DLD1 (cell line): ENCODE results near the gene LAIR1.
"Not testable (repeated sequence)": the region's sequence is repeated elsewhere in the genome, so short reads cannot be mapped to it uniquely, and the experiment has no call there.

Source experiments
- in situ Hi-C: cut with HindIII; loops from 2 replicates; pipeline ENCODE4 v1.10.0; 2017; ENCODE audit warnings: low sequenced_read_pairs

LAIR1 gene, protein sequence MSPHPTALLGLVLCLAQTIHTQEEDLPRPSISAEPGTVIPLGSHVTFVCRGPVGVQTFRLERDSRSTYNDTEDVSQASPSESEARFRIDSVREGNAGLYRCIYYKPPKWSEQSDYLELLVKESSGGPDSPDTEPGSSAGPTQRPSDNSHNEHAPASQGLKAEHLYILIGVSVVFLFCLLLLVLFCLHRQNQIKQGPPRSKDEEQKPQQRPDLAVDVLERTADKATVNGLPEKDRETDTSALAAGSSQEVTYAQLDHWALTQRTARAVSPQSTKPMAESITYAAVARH

DNA sequence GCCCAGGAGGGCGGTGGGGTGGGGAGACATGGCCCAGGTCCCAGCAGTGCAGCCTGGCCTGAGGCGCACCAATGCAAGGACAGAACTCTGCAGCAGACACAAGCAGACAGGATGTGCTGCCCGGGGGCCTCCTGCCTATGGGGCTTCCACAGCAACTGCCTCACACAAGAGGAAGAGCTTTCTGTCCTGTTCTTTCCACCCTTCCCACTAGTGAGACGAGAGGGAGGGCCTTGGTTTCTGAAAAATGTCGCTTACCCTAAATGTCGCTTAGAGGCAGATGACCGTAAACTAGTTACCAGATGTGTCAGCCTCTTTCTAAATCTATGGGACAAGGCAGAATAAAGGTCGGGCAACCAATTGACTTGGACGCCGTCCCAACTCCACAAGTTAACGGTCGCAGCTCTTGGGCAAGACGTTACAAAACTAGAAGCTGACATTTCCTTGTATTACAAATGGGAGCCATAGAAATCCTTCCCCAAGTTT is at the start of gene LAIR1:
LAIR1 (minus strand) TSS at position 157 of the 483 bp plus-strand sequence; CDS start at position 30, 127 bp downstream.
- in situ Hi-C loops: no loop called here

DNA sequence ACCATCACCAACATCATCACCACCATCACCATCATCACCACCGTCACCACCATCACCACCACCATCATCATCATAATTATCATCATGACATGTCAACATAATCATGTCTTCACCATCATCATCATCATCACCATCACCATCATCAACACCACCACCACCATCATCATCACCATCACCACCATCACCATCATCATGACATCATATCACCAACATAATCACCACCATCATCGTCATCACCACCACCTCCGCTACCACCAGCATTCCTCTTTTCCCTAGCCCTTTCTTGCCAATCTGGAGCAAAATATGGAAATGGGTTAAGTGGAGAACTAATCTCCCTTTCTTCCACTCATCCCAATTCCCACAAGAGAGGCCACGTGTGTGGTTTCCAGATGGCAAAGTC is 49.4 kb upstream of the LAIR1 start:
- in situ Hi-C loops: no loop called here

DNA sequence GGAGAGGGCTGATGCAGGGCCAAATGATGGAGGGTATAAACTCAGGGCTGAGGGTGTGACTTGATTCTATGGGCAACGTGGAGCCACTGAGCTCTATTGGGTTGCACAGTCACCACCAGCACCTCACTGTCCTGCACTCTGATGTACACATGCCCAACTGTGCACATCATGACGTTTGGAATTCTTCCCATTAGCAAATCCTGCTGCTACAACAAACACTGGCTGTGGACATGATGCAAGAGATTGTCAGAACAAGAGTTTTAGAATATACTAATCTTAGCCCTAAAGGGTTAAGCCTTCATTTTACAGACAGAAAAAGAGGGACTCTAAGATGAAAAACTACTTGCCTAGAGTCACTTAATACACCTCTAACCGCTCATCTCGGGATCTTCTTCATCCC is 48.1 kb upstream of the LAIR1 start:
- in situ Hi-C loops: no loop called here

DNA sequence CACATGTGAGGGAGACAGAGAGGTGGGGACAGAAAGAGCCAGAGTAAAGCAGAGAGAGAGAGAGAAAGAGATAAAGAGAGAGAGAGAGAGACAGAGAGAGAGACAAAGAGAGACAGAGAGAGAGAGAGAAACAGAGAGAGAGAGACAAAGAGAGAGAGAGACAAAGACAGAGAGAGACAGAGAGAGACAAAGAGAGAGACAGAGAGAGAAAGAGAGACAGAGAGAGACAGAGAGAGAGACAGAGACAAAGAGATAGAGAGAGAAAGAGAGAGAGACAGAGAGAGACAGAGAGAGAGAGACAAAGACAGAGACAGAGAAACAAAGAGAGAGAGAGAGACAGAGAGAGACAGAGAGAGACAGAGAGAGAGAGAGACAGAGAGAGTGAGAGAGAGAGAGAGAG is 46.3 kb upstream of the LAIR1 start:
- in situ Hi-C loops: no loop called here

DNA sequence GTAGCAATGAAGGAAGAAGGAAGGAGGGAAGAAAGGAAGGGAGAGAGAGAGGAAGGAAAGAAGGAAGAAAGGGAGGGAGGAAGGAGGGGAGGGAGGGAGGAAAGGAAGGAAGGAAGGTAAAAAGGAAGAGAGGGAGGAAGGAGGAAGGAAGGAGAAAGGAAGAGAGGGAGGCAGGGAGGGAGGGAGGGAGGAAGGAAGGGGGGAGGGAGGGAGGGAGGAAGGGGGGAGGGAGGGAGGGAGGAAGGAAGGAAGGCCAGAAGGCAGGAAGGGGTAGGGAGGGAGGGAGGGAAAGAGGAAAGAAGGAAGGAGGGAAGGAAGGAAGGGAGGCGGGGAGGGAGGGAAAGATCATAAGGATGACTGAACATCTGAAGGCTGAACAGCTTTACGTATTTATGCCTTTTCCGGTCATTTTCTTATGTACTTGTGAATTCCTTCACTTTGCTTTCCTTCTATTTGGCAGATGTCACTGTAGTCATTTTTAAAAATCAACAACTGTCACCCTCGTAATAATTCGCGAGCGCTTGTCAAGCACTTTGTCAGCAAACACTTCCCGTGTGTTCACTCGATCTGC is 43.8 kb upstream of the LAIR1 start:
- in situ Hi-C loops: no loop called here

DNA sequence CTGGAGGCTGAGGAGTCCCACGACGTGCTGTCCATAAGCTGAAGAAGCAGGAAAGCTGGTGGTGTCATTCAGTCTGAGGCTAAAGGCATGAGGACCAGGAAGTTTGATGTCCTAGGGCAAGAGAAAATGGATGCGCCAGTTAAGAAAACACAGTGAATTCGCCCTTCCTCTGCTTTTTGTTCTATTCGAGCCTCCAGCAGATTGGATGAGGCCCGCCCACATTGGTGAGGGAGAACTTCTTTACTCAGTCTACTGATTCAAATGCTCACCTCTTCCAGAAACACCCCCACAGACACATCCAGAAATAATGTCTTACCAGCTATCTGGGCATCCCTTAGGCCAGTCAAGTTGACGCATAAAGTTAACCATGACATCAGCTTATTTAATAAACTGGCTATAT is 43.0 kb upstream of the LAIR1 start:
- in situ Hi-C loops: no loop called here

DNA sequence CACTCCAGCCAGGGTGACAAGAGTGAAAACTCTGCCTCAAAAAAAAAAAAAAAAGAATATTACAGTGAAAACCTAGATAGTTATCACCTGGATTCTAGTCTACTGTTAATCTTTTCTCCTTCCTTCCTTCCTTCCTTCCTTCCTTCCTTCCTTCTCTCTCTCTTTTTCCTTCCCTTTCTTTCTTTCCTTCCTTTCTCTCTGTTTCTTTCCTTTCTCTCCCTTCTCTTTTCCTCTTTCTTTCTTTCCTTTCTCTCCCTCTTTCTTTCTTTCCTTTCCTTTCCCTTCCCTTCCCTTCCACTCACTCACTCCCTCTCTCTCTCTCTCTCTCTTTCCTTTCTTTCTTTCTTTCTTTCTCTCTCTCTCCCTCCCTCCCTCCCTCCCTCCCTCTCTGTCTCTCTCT is 40.9 kb upstream of the LAIR1 start:
- in situ Hi-C loops: no loop called here

DNA sequence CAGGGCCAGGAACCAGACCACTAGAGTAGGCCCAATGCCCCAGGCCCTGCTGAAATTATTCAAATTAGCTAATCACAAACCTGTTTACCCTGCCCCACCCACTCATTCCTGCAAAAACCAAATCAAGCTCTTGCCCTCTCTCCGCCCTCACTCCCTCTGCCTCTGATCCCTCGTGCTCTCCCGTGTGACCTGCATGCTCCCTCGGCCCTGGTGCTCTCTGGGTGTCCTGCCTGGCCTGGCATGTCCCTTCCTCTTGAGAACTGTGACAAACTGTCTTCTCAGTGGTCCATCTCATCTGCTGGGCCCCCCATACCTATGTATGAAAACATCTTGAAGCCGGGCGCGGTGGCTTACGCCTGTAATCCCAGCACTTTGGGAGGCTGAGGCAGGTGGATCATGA is 38.3 kb upstream of the LAIR1 start:
- in situ Hi-C loops: no loop called here

DNA sequence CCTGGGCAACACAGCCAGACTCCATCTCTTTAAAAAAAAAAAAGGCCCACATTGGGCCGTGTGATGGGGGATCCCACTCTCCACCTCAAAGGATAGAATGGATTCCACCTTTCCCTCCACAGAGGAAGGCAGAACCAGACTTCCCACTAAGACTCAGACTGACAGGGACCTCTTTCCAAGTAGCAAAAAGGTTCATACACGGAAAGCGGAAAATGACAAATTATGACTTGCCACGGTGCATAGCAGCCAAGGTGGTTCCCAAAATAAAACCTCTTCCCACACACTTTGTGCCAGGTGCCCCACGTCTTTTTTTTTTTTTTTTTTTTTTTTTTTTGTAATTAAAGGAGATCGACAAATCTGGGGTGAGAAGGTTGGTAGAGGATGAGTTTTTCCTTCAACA is 36.2 kb upstream of the LAIR1 start:
- in situ Hi-C loops: no loop called here

DNA sequence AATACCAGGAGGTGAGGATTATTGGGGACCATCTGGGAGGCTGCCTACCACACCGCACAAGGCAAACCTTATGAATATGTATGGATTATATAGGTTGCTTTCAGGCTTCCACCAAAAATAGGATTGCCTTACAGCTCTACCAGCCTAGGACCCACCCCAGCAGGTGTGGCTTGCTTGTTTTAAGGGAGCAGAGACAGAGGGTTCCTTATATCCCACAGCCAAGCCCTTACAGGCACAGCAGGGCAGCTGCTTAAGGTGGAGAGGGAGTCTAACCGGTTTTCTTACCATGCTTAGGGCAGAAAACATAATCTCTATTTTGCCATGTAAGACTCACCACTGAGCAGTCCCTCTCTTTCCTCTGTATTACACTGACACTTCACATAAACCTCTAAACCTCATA is 34.5 kb upstream of the LAIR1 start:
- in situ Hi-C loops: no loop called here

DNA sequence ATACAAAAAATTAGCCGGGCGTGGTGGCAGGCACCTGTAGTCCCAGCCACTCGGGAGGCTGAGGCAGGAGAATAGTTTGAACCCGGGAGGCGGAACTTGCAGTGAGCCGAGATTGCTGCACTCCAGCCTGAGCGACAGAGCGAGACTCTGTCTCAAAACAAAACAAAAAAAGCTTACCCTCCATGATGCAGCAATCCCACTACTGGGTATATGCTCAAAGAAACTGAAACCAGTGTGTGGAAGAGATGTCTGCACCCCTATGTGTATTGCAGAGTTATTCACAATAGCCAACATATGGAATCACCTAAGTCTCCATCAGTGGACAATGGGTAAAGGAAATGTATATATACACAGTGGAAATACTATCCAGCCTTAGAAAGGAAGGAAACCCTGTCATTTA is 31.0 kb upstream of the LAIR1 start:
- in situ Hi-C loops: no loop called here

DNA sequence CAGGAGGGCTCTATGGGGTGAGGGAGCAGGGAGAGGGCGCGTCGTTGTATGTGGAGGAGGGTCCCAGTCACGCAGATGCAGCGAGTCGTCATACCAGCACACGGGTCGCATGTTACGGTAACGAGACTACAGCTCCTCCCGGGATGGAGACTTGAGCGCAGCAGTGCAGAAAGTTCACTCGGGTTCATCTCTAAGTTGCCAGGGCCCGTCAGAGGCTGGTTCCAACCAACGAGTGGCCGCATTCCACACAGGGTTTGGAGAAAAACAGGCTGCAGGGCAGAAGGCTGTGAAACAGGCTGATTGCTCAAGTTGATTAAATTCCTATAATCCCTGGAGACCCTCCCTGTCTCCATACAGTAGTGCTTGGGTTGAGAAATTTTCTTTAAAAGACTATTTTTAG is 28.6 kb upstream of the LAIR1 start:
- in situ Hi-C loops: no loop called here

DNA sequence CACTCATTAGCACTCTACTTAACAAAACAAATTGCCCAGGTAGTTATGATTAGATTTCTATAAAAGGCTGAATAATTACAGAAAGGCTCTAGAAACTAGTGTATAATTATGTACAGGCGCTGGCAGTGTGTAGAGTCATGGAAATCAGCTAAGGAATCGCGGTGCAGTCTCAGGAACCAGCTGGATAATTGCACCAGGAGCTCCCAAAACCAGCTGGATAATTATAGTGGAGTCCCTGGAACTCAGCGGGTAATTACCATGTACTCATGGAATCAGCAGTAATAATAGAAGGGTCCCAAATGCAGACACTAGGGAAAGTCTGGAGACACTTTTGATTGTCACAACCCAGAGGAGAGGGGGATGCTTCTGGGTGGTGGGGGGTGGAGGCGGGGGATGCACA is 27.4 kb upstream of the LAIR1 start:
- in situ Hi-C loops: no loop called here

DNA sequence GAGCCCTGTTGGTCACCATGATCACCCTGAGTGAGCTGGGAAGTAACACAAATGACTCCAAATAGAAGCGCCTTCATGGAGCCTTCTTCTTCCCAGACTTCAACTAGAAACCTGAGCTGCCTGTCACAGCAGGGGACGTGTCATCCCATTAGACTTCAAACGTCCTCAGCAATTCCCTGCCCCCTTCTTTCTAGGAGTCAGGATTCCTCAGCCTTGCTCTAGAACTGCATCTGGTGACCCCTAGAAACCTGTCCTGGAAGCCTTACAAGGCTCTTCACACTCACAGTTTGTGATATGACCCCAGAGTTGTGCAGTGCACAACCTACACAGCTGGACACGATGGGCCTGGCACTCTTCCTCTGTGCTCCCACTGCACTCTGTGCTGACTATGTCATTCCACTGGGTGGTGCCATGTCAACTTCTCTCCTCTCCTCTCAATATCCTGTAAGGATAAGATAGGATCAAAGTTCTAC is 26.9 kb upstream of the LAIR1 start:
- in situ Hi-C loops: no loop called here

DNA sequence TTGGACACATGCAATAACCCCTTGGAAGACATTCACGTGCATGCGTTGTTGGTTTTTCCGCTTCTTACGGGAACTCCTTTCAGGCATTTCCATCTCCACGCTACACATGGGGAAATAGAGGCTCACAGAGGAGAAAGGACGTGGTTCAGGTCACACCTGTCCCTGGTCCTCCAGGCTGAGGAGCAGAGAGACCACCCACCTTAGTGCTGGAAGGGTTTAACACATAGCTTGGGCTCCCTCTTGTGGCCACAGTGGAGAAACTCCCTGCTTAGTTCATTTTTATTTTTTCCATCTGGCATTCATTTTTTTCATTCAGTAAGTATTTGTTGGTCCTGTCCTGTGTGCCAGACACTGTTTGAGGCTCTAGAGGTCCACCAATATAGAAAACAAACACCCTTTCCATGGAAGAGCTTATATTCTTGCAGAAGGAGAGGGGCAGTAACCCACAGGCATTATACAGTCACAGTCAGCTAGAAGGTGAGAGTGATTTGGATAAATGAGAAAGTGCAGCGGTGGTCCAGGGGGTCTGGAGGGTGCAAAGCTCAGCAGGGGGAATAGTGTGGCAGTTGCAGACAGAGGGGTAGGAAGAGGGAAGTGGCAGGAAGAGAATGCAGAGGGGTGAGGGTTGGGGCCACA is 26.3 kb upstream of the LAIR1 start:
- in situ Hi-C loops: no loop called here

DNA sequence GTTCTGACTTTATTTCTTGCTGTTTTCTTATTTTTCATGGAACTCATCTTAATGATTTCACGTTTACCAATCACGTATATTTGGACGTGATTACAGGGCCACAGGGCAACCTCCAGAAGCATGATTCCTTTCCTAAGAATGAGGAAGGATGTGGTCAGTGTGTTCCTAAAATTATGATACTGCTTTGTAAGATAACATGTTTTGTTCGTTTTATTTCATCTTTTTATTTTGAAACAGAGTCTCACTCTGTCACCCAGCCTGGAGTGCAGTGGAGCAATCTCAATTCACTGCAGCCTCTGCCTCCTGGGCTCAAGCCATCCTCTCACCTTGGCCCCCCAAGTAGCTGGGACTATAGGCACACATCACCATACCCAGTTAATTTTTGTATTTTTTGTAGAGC is 24.8 kb upstream of the LAIR1 start:
- in situ Hi-C loops: no loop called here

DNA sequence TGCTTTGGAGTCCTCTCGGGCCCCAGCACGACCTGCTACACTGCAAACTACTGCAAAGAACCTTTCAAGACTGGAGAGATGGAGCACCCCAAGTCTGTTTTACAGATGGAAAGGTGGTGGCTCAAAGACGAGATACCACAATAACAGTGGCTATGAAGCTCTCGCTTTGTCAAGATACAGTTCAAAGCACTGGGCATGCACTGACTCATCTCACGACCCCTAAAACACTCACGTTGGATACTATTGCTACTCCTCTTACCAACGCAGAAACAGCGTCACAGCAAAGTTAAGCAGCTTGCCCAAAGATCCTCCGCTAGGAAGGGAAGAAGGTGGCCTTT is 24.0 kb upstream of the LAIR1 start:
- in situ Hi-C loops: no loop called here

DNA sequence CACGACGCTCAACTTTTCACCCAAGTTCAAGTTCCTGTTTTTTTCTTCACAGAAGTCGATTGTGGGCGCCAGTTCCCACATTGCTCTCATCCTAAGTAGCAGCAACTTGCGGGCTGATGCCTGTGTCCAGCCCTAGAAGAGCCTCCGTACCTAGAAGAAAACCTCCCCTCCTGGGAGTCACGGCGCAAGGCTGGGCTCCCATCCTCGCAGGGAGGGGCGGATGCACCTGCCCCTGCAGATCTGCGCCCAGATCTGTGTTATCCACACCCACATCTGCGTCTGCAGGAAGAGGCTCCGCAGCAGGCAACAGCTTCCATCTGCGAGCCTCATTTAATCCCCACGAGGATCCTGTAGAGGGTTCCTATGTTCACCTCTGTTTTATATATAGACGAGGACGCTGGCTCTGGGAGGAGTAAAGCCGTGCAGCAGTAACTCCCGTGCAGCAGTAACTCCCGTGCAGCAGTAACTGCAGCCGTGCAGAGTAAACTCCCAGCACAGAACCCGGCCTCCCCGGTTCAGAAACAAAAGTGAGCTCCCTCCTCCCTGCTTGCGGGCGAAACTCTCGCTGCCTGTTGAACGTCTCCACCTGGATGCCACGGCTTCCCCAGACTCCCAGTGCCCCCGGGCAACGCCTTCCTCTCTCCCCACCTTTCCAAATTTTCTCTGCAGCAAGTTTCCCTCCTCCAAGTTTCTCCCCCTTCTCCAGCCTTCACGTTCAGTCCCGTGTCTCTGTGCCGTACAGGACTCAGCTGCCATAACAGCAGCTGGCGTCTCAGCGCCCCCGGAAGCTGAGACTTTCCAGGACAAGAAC is 23.5 kb upstream of the LAIR1 start:
- in situ Hi-C loops: no loop called here

DNA sequence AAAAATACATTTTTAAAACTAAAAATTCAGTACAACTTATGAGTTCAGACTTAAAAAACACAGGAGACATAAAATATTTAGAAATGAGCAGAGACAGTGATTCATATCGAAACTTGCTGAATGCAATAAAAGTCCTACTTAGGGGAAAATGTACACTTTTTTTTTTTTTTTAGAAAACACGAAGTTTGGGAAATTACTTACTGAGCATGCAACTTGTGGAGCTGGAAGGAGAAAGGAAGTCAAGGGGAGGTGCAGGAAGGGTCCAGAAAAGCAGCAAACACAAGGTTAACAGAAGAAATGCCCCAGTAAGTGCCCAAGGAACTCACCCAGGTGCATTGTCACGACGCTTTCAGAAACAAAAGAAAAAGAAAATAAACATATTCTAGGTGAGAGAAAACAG is 18.6 kb upstream of the LAIR1 start:
- in situ Hi-C loops: no loop called here

DNA sequence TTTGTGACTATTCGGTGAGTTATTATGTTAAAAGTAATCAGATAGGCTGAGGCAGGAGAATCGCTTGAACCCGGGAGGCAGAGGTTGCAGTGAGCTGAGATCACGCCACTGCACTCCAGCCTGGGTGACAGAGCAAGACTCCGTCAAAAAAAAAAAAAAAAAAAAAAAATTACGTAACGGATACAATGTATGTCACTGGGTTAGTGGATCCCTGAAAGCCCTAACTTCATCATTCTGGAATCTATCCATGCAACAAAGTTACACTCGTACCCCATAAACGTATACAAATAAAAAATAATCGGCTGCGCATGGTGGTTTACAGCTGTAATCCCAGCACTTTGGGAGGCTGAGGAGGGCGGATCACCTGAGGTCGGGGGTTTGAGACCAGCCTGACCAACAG is 17.3 kb upstream of the LAIR1 start:
- in situ Hi-C loops: not testable (repeated sequence)

DNA sequence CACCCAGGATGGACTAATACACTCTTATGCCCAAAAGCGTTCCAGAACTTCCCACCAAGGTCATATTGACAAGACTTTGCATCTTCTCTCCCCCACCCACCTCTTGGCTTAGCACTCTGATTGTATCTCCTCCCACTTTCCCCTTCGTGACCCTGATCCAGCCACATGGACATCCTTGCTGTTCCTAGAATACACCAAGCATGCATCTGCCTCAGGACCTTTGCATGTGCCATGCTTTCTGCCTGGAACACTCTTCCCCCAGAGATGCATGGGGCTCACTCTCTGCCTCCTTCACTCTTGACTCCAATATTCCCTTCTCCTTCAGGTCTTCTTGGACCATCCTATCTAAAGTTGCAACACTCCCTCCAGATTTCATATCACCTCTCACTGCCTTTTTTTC is 16.2 kb upstream of the LAIR1 start:
- in situ Hi-C loops: no loop called here
